SK-N-SH treated with all-trans-retinoic acid at 6 μM for 48 hours (cell line): ENCODE measurements around the gene PPP1R1A.

ENCODE experiments used
- ATAC-seq: fragments of 200-7000 bp; cut with Tn5 transposase; 3 replicates; pipeline ENCODE4 v1.9.1; 2020; ENCODE audit warnings: mild to moderate bottlenecking, moderate library complexity
- ARNTL ChIP-seq: fragments of 450-650 bp; formaldehyde crosslinking; IDR thresholded peaks from 2 replicates; pipeline ENCODE4 v1.5.0; 2020; ENCODE audit warnings: low read depth, mild to moderate bottlenecking, moderate library complexity, borderline replicate concordance
- BACH2 ChIP-seq: fragments of 250-450 bp; sonication (Bioruptor Pico); IDR thresholded peaks from 2 replicates; pipeline ENCODE4 v1.9.0; 2021; ENCODE audit warnings: mild to moderate bottlenecking, borderline replicate concordance
- CREB5 ChIP-seq: fragments of 250-450 bp; sonication (Bioruptor Pico); IDR thresholded peaks from 2 replicates; pipeline ENCODE4 v1.5.1; 2020; ENCODE audit warnings: low read depth, mild to moderate bottlenecking, moderate library complexity
- CSDC2 ChIP-seq: fragments of 250-450 bp; sonication (Bioruptor Pico); IDR thresholded peaks from 2 replicates; pipeline ENCODE4 v1.5.0; 2020; ENCODE audit warnings: mild to moderate bottlenecking, moderate library complexity
- CSRNP3 ChIP-seq: fragments of 250-450 bp; sonication (Bioruptor Pico); IDR thresholded peaks from 2 replicates; pipeline ENCODE4 v1.5.1; 2021; ENCODE audit warnings: mild to moderate bottlenecking, moderate library complexity
- ESRRG ChIP-seq: fragments of 250-450 bp; sonication (Bioruptor Pico); IDR thresholded peaks from 2 replicates; pipeline ENCODE4 v1.6.1; 2021; ENCODE audit warnings: mild to moderate bottlenecking
- GLIS3 ChIP-seq: fragments of 250-450 bp; sonication (Bioruptor Pico); IDR thresholded peaks from 2 replicates; pipeline ENCODE4 v1.5.0; 2020; ENCODE audit warnings: mild to moderate bottlenecking, moderate library complexity
- ISL1 ChIP-seq: fragments of 250-450 bp; sonication (Bioruptor Pico); IDR thresholded peaks from 2 replicates; pipeline ENCODE4 v2.1.2; 2022; ENCODE audit warnings: mild to moderate bottlenecking, moderate library complexity
- OSR1 ChIP-seq: fragments of 250-450 bp; sonication (Bioruptor Pico); IDR thresholded peaks from 2 replicates; pipeline ENCODE4 v1.8.0; 2022; ENCODE audit warnings: moderate library complexity, mild to moderate bottlenecking, inconsistent platforms
- PATZ1 ChIP-seq: fragments of 250-450 bp; sonication (Bioruptor Pico); IDR thresholded peaks from 2 replicates; pipeline ENCODE4 v1.8.0; 2020; ENCODE audit warnings: mild to moderate bottlenecking, moderate library complexity, borderline replicate concordance
- POU6F1 ChIP-seq: fragments of 250-450 bp; sonication (Bioruptor Pico); IDR thresholded peaks from 2 replicates; pipeline ENCODE4 v1.8.0; 2021; ENCODE audit warnings: low read depth, mild to moderate bottlenecking, moderate library complexity, borderline replicate concordance
- PPARA ChIP-seq: fragments of 250-450 bp; sonication (Bioruptor Pico); IDR thresholded peaks from 2 replicates; pipeline ENCODE4 v1.5.0; 2020; ENCODE audit warnings: mild to moderate bottlenecking, borderline replicate concordance
- SNAI2 ChIP-seq: fragments of 250-450 bp; sonication (Bioruptor Pico); IDR thresholded peaks from 2 replicates; pipeline ENCODE4 v1.5.0; 2020; ENCODE audit warnings: mild to moderate bottlenecking, moderate library complexity
- TCF4 ChIP-seq: fragments of 250-450 bp; sonication (Bioruptor Pico); IDR thresholded peaks from 2 replicates; pipeline ENCODE4 v1.8.0; 2021; ENCODE audit warnings: mild to moderate bottlenecking, moderate library complexity, borderline replicate concordance
- TOX ChIP-seq: fragments of 250-450 bp; sonication (Bioruptor Pico); IDR thresholded peaks from 2 replicates; pipeline ENCODE4 v1.8.0; 2021; ENCODE audit warnings: mild to moderate bottlenecking, moderate library complexity, borderline replicate concordance
- TSHZ2 ChIP-seq: fragments of 250-450 bp; sonication (Bioruptor Pico); IDR thresholded peaks from 2 replicates; pipeline ENCODE4 v1.5.0; 2020; ENCODE audit warnings: mild to moderate bottlenecking, moderate library complexity
- ZC3H10 ChIP-seq: fragments of 250-450 bp; sonication (Bioruptor Pico); IDR thresholded peaks from 2 replicates; pipeline ENCODE4 v1.5.1; 2021; ENCODE audit warnings: mild to moderate bottlenecking, moderate library complexity
- ZFP3 ChIP-seq: fragments of 250-450 bp; sonication (Bioruptor Pico); IDR thresholded peaks from 2 replicates; pipeline ENCODE4 v1.5.0; 2020; ENCODE audit warnings: mild to moderate bottlenecking, moderate library complexity
- ZFP30 ChIP-seq: fragments of 450-650 bp; formaldehyde crosslinking; IDR thresholded peaks from 2 replicates; pipeline ENCODE4 v1.5.0; 2022; ENCODE audit warnings: mild to moderate bottlenecking, moderate library complexity
- ZNF565 ChIP-seq: fragments of 450-650 bp; formaldehyde crosslinking; conservative IDR thresholded peaks from 2 replicates; pipeline ENCODE4 v1.5.0; 2020; ENCODE audit warnings: low read depth, mild to moderate bottlenecking, moderate library complexity
- ZNF70 ChIP-seq: fragments of 450-650 bp; formaldehyde crosslinking; IDR thresholded peaks from 2 replicates; pipeline ENCODE4 v1.5.0; 2020; ENCODE audit warnings: mild to moderate bottlenecking, moderate library complexity
- ZNF8 ChIP-seq: fragments of 450-650 bp; formaldehyde crosslinking; IDR thresholded peaks from 2 replicates; pipeline ENCODE4 v1.5.0; 2020; ENCODE audit warnings: mild to moderate bottlenecking, moderate library complexity

PPP1R1A gene

GRCh38 chr12:54603872-54604271 is 15.4 kb upstream of the PPP1R1A start:
- TF ChIP-seq CSRNP3 (CRISPR knock-in tag) (no peak), ISL1 (CRISPR knock-in tag) (no peak), ZNF565 (CRISPR knock-in tag) (no peak), ESRRG (no peak), ZNF70 (CRISPR knock-in tag) (no peak), ARNTL (CRISPR knock-in tag) (no peak), TOX (CRISPR knock-in tag) (no peak), PPARA (no peak), ZFP30 (no peak), ZC3H10 (CRISPR knock-in tag) (no peak), OSR1 (CRISPR knock-in tag) (no peak), SNAI2 (no peak), PATZ1 (CRISPR knock-in tag) (no peak), ZNF8 (CRISPR knock-in tag) (no peak), CREB5 (CRISPR knock-in tag) (no peak), ZFP3 (CRISPR knock-in tag) (no peak), BACH2 (no peak), CSDC2 (no peak)
- TF ChIP-seq, all 23 proteins: peak for 0
- ATAC-seq: no peak

GRCh38 chr12:54603173-54603814 is 14.8 kb upstream of the PPP1R1A start:
- ATAC-seq: peak; percentile 97
- TF ChIP-seq ESRRG: no peak
- TF ChIP-seq ZC3H10 (CRISPR knock-in tag): no peak
- TF ChIP-seq ARNTL (CRISPR knock-in tag): no peak
- TF ChIP-seq SNAI2: no peak
- TF ChIP-seq ZFP30: no peak
- no peak for TF ChIP-seq OSR1 (CRISPR knock-in tag)
- TF ChIP-seq TSHZ2 (CRISPR knock-in tag): no peak
- no peak for TF ChIP-seq ZNF70 (CRISPR knock-in tag)
- no peak for TF ChIP-seq GLIS3 (CRISPR knock-in tag)
- TF ChIP-seq TCF4 (CRISPR knock-in tag): no peak
- no peak for TF ChIP-seq PPARA
- TF ChIP-seq ZNF565 (CRISPR knock-in tag): no peak
- TF ChIP-seq BACH2: no peak
- TF ChIP-seq ZFP3 (CRISPR knock-in tag): no peak
- TF ChIP-seq POU6F1 (CRISPR knock-in tag): no peak
- no peak for TF ChIP-seq CSRNP3 (CRISPR knock-in tag)
- TF ChIP-seq PATZ1 (CRISPR knock-in tag): no peak
- no peak for TF ChIP-seq CSDC2
- no peak for TF ChIP-seq ISL1 (CRISPR knock-in tag)
